ENCODE results near the gene PLXNB2.

PLXNB2 gene

DNA sequence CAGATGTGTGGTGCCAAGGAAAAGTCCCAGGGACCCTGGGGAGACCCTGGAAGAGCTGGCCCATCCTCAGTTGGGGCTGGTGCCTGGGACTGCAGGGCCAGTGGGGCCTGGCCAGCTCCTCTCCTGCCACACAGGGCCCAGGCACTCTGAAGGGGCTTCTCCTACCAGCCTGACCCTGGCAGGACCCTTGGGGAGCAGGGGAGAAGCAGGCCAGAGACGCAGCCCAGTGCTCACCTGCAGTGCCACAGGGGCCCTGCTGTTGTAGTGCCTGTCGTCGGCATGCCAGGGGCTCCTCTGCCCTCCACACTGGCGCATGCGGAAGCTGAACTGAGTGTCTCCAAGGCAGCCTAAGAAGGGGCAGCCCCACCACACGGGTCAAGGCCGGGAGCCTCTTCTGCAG, 10.2 kb upstream of the PLXNB2 start:
- no peak for TF ChIP-seq CTCF (IDR thresholded peaks at IDR 0.05; ENCODE audit: borderline replicate concordance, insufficient read depth, low read depth, low read length)
- H3K4me3 ChIP-seq (ENCODE audit: low read depth, low read length): no peak overlapping the region

DNA sequence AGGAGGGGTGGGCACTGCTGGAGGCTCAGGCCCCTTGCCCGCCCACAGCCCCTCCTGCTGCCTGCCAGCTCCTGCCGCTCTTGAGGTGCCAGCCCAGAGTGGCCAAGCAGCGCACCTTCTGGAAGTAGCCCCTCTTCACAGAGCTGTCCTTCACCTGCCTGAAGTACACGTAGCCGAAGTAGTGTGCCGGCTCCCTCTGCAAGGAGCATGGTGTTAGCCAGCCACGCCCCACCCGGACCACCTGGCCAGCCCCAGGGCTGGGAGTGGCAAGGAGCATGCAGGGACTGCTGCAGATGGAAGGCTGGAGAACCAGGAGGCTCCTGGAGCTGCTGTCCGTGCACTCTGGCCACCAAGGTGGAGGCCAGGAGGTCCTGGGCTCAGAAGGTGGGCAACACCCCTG, 9.7 kb upstream of the PLXNB2 start:
- no peak for TF ChIP-seq CTCF (IDR thresholded peaks at IDR 0.05; ENCODE audit: borderline replicate concordance, insufficient read depth, low read depth, low read length)
- H3K4me3 ChIP-seq (ENCODE audit: low read depth, low read length): no peak overlapping the region

DNA sequence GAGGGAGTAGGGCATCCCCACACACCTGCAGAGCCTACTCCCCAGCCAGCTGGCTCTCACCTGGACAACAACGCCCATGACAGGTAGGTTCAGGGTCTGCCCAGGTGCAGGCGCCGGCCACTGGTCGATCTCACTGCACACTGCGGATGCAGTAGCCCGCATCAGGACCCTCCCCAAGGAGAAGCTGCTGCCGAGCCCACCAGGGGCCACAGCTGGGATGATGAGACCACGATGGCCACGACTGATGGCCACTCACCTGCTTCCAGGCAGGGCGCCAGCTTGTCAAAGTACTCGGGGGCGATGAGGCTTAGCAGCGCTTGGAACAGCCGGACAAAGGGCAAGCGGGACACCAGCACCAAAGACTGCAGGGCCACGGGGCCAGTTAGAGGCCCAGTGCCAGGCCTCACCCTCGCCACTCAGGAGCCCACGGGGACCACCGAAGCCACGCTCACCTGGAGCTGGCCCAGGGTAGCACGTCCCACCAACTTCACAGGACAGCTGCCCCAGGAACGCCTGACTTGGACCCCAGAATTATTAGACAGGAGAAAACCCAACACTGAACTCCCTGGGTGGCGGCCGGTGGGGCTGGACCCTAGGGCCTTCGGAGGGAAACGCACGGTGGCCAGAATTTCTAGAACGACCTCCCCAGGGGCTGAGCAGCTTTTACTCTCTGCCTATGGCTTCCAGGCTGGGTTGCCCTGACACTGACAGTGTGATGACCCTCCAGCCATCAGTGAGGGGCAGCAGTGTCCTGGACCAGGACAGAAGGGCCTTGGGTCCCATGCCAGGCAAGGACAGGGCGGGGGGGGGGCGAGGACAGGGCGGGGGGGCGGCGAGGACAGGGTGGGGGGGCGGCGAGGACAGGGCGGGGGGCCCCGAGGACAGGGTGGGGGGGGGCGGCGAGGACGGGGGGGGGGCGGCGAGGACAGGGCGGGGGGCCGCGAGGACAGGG, 8.9 kb upstream of the PLXNB2 start:
- H3K4me3 ChIP-seq (ENCODE audit: low read depth, low read length): no peak overlapping the region
- no peak for TF ChIP-seq CTCF (IDR thresholded peaks at IDR 0.05; ENCODE audit: borderline replicate concordance, insufficient read depth, low read depth, low read length)

DNA sequence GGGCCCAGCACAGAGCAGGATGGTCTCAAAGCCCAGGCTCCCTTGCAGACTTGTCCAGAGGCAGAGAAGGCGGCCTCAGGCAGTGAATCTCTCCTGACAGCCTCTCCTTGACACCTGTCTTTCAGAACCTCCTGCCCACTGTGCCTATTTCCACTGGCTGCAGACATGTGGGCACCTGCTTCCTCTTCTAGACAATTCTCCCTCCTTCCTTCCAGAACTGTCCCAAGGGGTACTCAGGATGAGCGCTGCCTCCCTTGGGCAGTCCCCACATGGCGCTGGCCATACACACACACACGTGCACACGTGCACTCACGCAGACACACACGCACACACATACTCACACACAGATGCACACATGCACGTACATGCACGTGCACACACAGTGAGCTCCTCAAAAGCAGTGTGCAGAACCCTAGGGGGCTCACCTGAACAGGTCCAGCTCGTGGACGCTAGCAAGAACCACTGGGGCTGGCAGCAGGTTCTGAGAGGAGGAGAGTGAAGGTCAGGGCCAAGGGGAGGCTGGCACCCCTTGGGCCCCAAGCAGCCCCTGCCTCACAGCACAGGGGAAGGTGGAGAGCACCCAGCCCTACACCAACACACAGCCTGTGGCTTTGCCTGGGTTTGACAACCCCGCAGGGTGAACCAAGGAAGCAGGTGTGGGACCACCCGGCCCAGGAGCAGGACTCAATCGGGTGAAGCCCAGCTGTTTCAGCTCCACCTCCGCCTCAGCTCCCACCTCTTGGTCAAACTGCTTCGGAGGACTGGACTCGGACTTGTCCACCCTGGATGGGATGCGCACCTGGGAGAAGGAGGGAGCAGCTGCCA, 8.1 kb upstream of the PLXNB2 start:
- H3K4me3 ChIP-seq (ENCODE audit: low read depth, low read length): peak overlapping the region; percentile 68
- TF ChIP-seq CTCF (IDR thresholded peaks at IDR 0.05; ENCODE audit: borderline replicate concordance, insufficient read depth, low read depth, low read length): no peak

DNA sequence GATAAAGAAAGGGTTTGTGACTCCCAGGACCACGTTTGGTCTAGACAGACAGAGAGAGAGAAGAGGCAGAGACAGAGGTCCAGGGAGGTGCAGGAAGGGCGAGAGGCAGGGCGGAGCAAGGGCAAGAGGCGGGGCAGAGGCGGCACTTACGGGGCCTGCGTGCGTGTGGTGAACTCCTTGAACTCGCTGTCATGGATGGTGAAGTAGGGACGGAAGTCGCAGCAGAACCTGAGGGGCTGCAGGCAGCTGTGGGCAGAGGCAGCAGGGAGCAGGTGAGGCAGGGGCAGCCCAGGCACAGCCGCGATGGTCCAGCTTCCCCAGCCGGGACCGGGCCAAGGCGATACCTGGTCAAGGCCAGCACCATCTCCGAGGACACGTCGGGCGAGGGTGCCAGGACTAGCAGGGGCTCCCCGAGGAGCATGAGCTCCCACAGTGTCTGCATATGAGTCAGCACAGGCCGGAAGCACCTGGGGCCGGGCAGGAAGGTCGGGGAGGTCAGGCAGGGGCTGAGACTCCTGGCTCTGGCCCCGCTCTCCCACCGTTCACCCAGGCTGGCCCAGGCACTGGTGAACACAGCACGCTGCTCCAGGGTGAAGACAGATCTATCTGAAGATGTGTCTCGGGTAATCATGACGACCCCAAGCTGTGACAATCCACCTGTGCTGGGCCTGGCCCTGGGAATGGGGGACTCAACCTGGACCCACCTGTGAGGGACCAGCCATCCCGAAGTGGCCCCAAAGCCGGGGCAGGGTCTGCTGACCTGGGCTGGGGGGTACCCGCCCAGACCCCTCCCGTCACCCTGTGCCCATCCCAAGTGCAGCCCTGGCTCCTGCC, 7.2 kb upstream of the PLXNB2 start:
- no peak for TF ChIP-seq CTCF (IDR thresholded peaks at IDR 0.05; ENCODE audit: borderline replicate concordance, insufficient read depth, low read depth, low read length)
- peak overlapping the region; percentile 68 for H3K4me3 ChIP-seq (ENCODE audit: low read depth, low read length)

GRCh38 chr22:50314081-50314454, 6.6 kb upstream of the PLXNB2 start:
- peak overlapping the region; percentile 68 for H3K4me3 ChIP-seq (ENCODE audit: low read depth, low read length)
- no peak for TF ChIP-seq CTCF (IDR thresholded peaks at IDR 0.05; ENCODE audit: borderline replicate concordance, insufficient read depth, low read depth, low read length)
